Measurements from ENCODE around the gene TSC2. TPM values are rescaled to one million over a fixed set of nuclear protein-coding genes. Genes with fewer than 3 reads are reported as not detected.
A peak's percentile ranks its signal among the peaks of the same experiment; 100 is the strongest.

TSC2 gene
- total and polyA plus RNA-seq, 9 of the 15 experiments (the other 6 are each of a cell fraction or from before 2014, with no cell fraction given), result 1.3 to 68.1 (median 16.6) TPM

DNA sequence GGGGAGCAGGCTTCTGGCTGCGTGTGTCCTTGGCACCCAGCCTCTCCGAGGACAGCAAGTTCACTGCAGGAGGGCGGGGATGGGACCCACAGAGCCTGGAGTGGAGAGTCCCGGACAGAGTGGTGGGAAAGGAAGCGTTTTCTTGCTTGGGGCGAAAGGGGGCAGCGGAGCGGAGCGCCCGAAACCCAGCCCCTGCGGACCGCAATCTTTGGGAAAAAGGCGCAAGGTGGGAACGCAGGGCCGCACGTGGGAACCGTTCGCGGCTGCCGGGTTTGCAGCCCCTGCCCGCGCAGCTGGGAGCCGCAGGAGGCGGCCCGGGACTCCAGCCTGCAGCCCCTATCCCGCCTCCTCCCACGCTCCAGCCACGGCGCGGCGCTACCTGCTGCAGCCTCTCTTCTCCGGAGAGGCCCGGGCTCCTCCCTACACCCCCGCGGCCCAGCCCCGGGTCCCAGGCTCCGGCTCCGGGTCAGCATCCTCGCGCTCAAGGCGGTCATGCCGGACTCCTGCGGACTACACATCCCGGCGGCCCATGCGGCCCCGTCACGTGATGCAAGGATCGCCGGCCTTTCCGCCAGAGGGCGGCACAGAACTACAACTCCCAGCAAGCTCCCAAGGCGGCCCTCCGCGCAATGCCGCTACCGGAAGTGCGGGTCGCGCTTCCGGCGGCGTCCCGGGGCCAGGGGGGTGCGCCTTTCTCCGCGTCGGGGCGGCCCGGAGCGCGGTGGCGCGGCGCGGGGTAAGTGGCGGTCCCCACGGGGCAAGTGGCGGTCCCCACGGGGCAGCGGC lies at the start of gene TSC2, which contains the start of gene NTHL1 (continued):
- TF ChIP-seq, protein P1, sequence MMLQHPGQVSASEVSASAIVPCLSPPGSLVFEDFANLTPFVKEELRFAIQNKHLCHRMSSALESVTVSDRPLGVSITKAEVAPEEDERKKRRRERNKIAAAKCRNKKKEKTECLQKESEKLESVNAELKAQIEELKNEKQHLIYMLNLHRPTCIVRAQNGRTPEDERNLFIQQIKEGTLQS (IDR thresholded peaks at IDR 0.05), result peak; percentile 47; the same call in 1 of the 2 replicates
- TF ChIP-seq, protein P1 (CRISPR knock-in tag; conservative IDR thresholded peaks at IDR 0.05), result no peak
- TF ChIP-seq ZNF668 (CRISPR knock-in tag; IDR thresholded peaks at IDR 0.05), result no peak
- TF ChIP-seq PTRF (tag; IDR thresholded peaks at IDR 0.05), result no peak
- no peak for TF ChIP-seq KLF16 (IDR thresholded peaks at IDR 0.05)
- 0 out of 2 replicates have a peak, but pooled peaks have one; percentile 23 for TF ChIP-seq GATAD2B (IDR thresholded peaks at IDR 0.05; ENCODE audit: borderline replicate concordance)
- no peak for TF ChIP-seq RBM17 (IDR thresholded peaks at IDR 0.05; ENCODE audit: borderline replicate concordance, low read depth, low read length)
- TF ChIP-seq TSHZ1 (CRISPR knock-in tag; IDR thresholded peaks at IDR 0.05), result no peak
- peak; percentile 69 for TF ChIP-seq KLF1 (tag; IDR thresholded peaks at IDR 0.05)
- peak; percentile 91 for TF ChIP-seq ZNF583 (CRISPR knock-in tag; IDR thresholded peaks at IDR 0.05)
- TF ChIP-seq, protein P2, sequence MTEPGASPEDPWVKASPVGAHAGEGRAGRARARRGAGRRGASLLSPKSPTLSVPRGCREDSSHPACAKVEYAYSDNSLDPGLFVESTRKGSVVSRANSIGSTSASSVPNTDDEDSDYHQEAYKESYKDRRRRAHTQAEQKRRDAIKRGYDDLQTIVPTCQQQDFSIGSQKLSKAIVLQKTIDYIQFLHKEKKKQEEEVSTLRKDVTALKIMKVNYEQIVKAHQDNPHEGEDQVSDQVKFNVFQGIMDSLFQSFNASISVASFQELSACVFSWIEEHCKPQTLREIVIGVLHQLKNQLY (CRISPR knock-in tag; conservative IDR thresholded peaks at IDR 0.05), result 0 out of 4 replicates have a peak, but pooled peaks of 1 of the 2 experiments have one; percentile 33
- no peak for TF ChIP-seq COPS2 (conservative IDR thresholded peaks at IDR 0.05)
- TF ChIP-seq ESRRA (IDR thresholded peaks at IDR 0.05; ENCODE audit: borderline replicate concordance, low read depth), result peak; percentile 54; the same call in 1 of the 2 replicates
- TF ChIP-seq, protein P3, sequence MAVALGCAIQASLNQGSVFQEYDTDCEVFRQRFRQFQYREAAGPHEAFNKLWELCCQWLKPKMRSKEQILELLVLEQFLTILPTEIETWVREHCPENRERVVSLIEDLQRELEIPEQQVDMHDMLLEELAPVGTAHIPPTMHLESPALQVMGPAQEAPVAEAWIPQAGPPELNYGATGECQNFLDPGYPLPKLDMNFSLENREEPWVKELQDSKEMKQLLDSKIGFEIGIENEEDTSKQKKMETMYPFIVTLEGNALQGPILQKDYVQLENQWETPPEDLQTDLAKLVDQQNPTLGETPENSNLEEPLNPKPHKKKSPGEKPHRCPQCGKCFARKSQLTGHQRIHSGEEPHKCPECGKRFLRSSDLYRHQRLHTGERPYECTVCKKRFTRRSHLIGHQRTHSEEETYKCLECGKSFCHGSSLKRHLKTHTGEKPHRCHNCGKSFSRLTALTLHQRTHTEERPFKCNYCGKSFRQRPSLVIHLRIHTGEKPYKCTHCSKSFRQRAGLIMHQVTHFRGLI (CRISPR knock-in tag; IDR thresholded peaks at IDR 0.05), result no peak
- TF ChIP-seq CC2D1A (IDR thresholded peaks at IDR 0.05), result no peak
- no peak for TF ChIP-seq ZNF140 (CRISPR knock-in tag; IDR thresholded peaks at IDR 0.05)
- TF ChIP-seq, protein P4, sequence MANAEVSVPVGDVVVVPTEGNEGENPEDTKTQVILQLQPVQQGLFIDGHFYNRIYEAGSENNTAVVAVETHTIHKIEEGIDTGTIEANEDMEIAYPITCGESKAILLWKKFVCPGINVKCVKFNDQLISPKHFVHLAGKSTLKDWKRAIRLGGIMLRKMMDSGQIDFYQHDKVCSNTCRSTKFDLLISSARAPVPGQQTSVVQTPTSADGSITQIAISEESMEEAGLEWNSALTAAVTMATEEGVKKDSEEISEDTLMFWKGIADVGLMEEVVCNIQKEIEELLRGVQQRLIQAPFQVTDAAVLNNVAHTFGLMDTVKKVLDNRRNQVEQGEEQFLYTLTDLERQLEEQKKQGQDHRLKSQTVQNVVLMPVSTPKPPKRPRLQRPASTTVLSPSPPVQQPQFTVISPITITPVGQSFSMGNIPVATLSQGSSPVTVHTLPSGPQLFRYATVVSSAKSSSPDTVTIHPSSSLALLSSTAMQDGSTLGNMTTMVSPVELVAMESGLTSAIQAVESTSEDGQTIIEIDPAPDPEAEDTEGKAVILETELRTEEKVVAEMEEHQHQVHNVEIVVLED (CRISPR knock-in tag; IDR thresholded peaks at IDR 0.05), result peak; percentile 92
- no peak for TF ChIP-seq THRAP3 (IDR thresholded peaks at IDR 0.05; ENCODE audit: borderline replicate concordance)
- TF ChIP-seq FOXP1 (CRISPR knock-in tag; IDR thresholded peaks at IDR 0.05), result no peak
- no peak for TF ChIP-seq ZC3H4 (CRISPR knock-in tag; IDR thresholded peaks at IDR 0.05; ENCODE audit: borderline replicate concordance)

All from K562 (cell line).